Measurements from ENCODE around the gene GLIPR1. TPM values are rescaled to one million over a fixed set of nuclear protein-coding genes. Genes with fewer than 3 reads are reported as not detected.

Gene GLIPR1
- polyA plus RNA-seq (0.12 TPM in 1 of 2 replicates, not detected in the other), polyA minus RNA-seq (0.23 and 0.24 TPM in 2 replicates)

GRCh38 chr12:75480469-75480949 lies at the start of gene GLIPR1:
TSS of gene GLIPR1 (plus strand) at chr12:75480755. CDS start at chr12:75480881, 126 bp downstream.
- Histone ChIP-seq H2AFZ (ENCODE audit: low read depth, low read length) (no peak within 1 kb of the TSS), H3K4me2 (ENCODE audit: low read length) (no peak within 1 kb of the TSS), H3K36me3 (ENCODE audit: insufficient read depth, low read length) (no peaks in the 10 kb centered on the region), H3F3A (ENCODE audit: insufficient read depth, low read length, poor library complexity, severe bottlenecking) (no peaks in the 10 kb centered on the region), H3K27ac (ENCODE audit: low read length) (no peak within 1 kb of the TSS), H3K79me2 (replicated peaks; ENCODE audit: insufficient read depth, low read length) (no peaks in the 10 kb centered on the region), H3K9me2 (ENCODE audit: insufficient read depth, low read length) (no peaks in the 10 kb centered on the region), H3K4me3 (ENCODE audit: low read length) (no peak within 1 kb of the TSS), H3K9ac (ENCODE audit: low read length) (no peak within 1 kb of the TSS), H3K9me3 (ENCODE audit: low read length) (no peaks in the 10 kb centered on the region), H4K20me1 (ENCODE audit: insufficient read depth) (no peaks in the 10 kb centered on the region), H3K27me3 (ENCODE audit: insufficient read depth, low read depth, low read length) (no peaks in the 10 kb centered on the region)
- TF ChIP-seq CTCF (IDR thresholded peaks at IDR 0.05; ENCODE audit: poor library complexity, severe bottlenecking) (no peak), POLR2AphosphoS5 (IDR thresholded peaks at IDR 0.05) (no peak), EZH2 (IDR thresholded peaks at IDR 0.05; ENCODE audit: borderline replicate concordance, insufficient read depth, low read length, poor library complexity, severe bottlenecking) (no peak), EP300 (conservative IDR thresholded peaks at IDR 0.05; ENCODE audit: poor library complexity, severe bottlenecking) (no peak), REST (IDR thresholded peaks at IDR 0.05; ENCODE audit: borderline replicate concordance) (no peak), SMC3 (conservative IDR thresholded peaks at IDR 0.05; ENCODE audit: poor library complexity) (no peak), MXI1 (conservative IDR thresholded peaks at IDR 0.05; ENCODE audit: poor library complexity, severe bottlenecking) (no peak)

GRCh38 chr12:75432924-75433323 lies 47.6 kb upstream of the GLIPR1 start:
- H3K27ac ChIP-seq (ENCODE audit: low read length): peak overlapping the region; percentile 46
- no peak for TF ChIP-seq EZH2 (IDR thresholded peaks at IDR 0.05; ENCODE audit: borderline replicate concordance, insufficient read depth, low read length, poor library complexity, severe bottlenecking)
- TF ChIP-seq RAD21 (conservative IDR thresholded peaks at IDR 0.05): no peak
- no peak for TF ChIP-seq REST (IDR thresholded peaks at IDR 0.05; ENCODE audit: borderline replicate concordance)
- TF ChIP-seq POLR2AphosphoS5 (IDR thresholded peaks at IDR 0.05): no peak
- TF ChIP-seq CTCF (IDR thresholded peaks at IDR 0.05; ENCODE audit: poor library complexity, severe bottlenecking): no peak
- no peak for TF ChIP-seq SMC3 (conservative IDR thresholded peaks at IDR 0.05; ENCODE audit: poor library complexity)
- TF ChIP-seq EP300 (conservative IDR thresholded peaks at IDR 0.05; ENCODE audit: poor library complexity, severe bottlenecking): no peak
- TF ChIP-seq TAF1 (IDR thresholded peaks at IDR 0.05; ENCODE audit: low read depth): no peak
- no peak for TF ChIP-seq MXI1 (conservative IDR thresholded peaks at IDR 0.05; ENCODE audit: poor library complexity, severe bottlenecking)

More at GRCh38 chr12:75432924-75433323, 47.6 kb upstream of the GLIPR1 start:
- Histone ChIP-seq H4K20me1 (ENCODE audit: insufficient read depth) (no peaks in the 10 kb centered on the region), H3K9me2 (ENCODE audit: insufficient read depth, low read length) (no peaks in the 10 kb centered on the region), H3K4me3 (ENCODE audit: low read length) (no peak overlapping the region), H3K4me2 (ENCODE audit: low read length) (no peak overlapping the region), H3K9me3 (ENCODE audit: low read length) (peaks cover 11% of the 10 kb centered on the region), H2AFZ (ENCODE audit: low read depth, low read length) (peak overlapping the region; percentile 7), H3K27me3 (ENCODE audit: insufficient read depth, low read depth, low read length) (no peaks in the 10 kb centered on the region), H3K79me2 (replicated peaks; ENCODE audit: insufficient read depth, low read length) (no peaks in the 10 kb centered on the region), H3F3A (ENCODE audit: insufficient read depth, low read length, poor library complexity, severe bottlenecking) (no peaks in the 10 kb centered on the region), H3K36me3 (ENCODE audit: insufficient read depth, low read length) (no peaks in the 10 kb centered on the region), H3K9ac (ENCODE audit: low read length) (no peak overlapping the region)
